ENCODE measurements around the gene GNPNAT1.

GRCh38 chr14:52778702-52779101, 12.7 kb downstream of the GNPNAT1 start:
- TF ChIP-seq CTCF (IDR thresholded peaks at IDR 0.05), result no peak
- no peak for TF ChIP-seq POLR2A (IDR thresholded peaks at IDR 0.05)
